HEK293T (cell line): ENCODE measurements around the gene CYP27C1.
A peak's percentile ranks its signal among the peaks of the same experiment; 100 is the strongest.
"Not testable (repeated sequence)": the region's sequence is repeated elsewhere in the genome, so short reads cannot be mapped to it uniquely, and the experiment has no call there.

ENCODE experiments used
- CTCF ChIA-PET: fragments of 350-600 bp; formaldehyde crosslinking; extraction: SDS; loops from one replicate; lab custom pipeline; 2021; ENCODE audit warnings: antibody characterized with exemption, inconsistent platforms; lab: Yijun Ruan, JAX
- POLR2A ChIA-PET: fragments of 350-600 bp; formaldehyde crosslinking; extraction: SDS; loops from one replicate; lab custom pipeline; 2020; ENCODE audit warnings: antibody characterized with exemption, inconsistent platforms; lab: Yijun Ruan, JAX
- DNase-seq: peaks from one replicate; pipeline ENCODE4 v3.0.0; 2012; ENCODE audit warnings: mixed read lengths; ENCODE audit errors: extremely low spot score
- ARNT ChIP-seq: fragments of 450-650 bp; IDR thresholded peaks from 2 replicates; pipeline ENCODE4 v1.6.1; 2017; ENCODE audit warnings: mild to moderate bottlenecking
- BHLHE40 ChIP-seq: fragments of 450-650 bp; IDR thresholded peaks from 2 replicates; pipeline ENCODE4 v1.6.1; 2016; ENCODE audit warnings: mild to moderate bottlenecking, moderate library complexity, borderline replicate concordance
- CTBP1 ChIP-seq: fragments of 450-650 bp; IDR thresholded peaks from 2 replicates; pipeline ENCODE4 v1.6.1; 2016; ENCODE audit warnings: borderline replicate concordance
- ELF4 ChIP-seq: fragments of 450-650 bp; IDR thresholded peaks from 2 replicates; pipeline ENCODE4 v1.6.1; 2017; ENCODE audit warnings: antibody characterized with exemption
- FOXA1 ChIP-seq: fragments of 450-650 bp; IDR thresholded peaks from 2 replicates; pipeline ENCODE4 v1.6.1; 2016; ENCODE audit warnings: mild to moderate bottlenecking
- FOXK2 ChIP-seq: fragments of 450-650 bp; IDR thresholded peaks from 2 replicates; pipeline ENCODE4 v1.6.1; 2016; ENCODE audit warnings: mild to moderate bottlenecking
- FOXM1 ChIP-seq: fragments of 450-650 bp; IDR thresholded peaks from 2 replicates; pipeline ENCODE4 v1.6.1; 2017; ENCODE audit warnings: mild to moderate bottlenecking, borderline replicate concordance
- HDGF ChIP-seq: fragments of 450-650 bp; IDR thresholded peaks from 2 replicates; pipeline ENCODE4 v1.6.1; 2017; ENCODE audit warnings: antibody characterized with exemption, borderline replicate concordance
- L3MBTL2 ChIP-seq: fragments of 450-650 bp; conservative IDR thresholded peaks from 2 replicates; pipeline ENCODE4 v1.6.1; 2016; ENCODE audit warnings: mild to moderate bottlenecking
- LEF1 ChIP-seq: fragments of 450-650 bp; IDR thresholded peaks from 2 replicates; pipeline ENCODE4 v1.6.1; 2017; ENCODE audit warnings: mild to moderate bottlenecking, borderline replicate concordance
- NFRKB ChIP-seq: fragments of 450-650 bp; IDR thresholded peaks from 2 replicates; pipeline ENCODE4 v1.6.1; 2016; ENCODE audit warnings: mild to moderate bottlenecking, moderate library complexity
- PKNOX1 ChIP-seq: fragments of 450-650 bp; IDR thresholded peaks from 2 replicates; pipeline ENCODE4 v1.6.1; 2016
- SP1 ChIP-seq: fragments of 450-650 bp; IDR thresholded peaks from 2 replicates; pipeline ENCODE4 v1.6.1; 2017
- SUZ12 ChIP-seq: fragments of 450-650 bp; IDR thresholded peaks from 2 replicates; pipeline ENCODE4 v1.6.1; 2016; ENCODE audit warnings: mild to moderate bottlenecking
- TARDBP ChIP-seq: fragments of 450-650 bp; IDR thresholded peaks from 2 replicates; pipeline ENCODE4 v1.6.1; 2016
- ZNF384 ChIP-seq: fragments of 450-650 bp; IDR thresholded peaks from 2 replicates; pipeline ENCODE4 v1.6.1; 2016

CYP27C1 gene

GRCh38 chr2:127225186-127225960, 5.3 kb upstream of the CYP27C1 start:
- no peak for DNase-seq
- TF ChIP-seq CTBP1 (no peak), ARNT (no peak), BHLHE40 (no peak), ELF4 (no peak), PKNOX1 (no peak), ZNF384 (no peak)
- CTCF ChIA-PET: interaction anchor here (0.6 kb wide), 1 partner anchor 157 kb away, joined by 3 read pairs; no protein-coding TSS in a partner anchor
- POLR2A ChIA-PET: interaction anchor here (1.0 kb wide), 2 partner anchors 69 to 301 kb away, joined by 4 to 5 read pairs; partner anchors contain the start of genes ERCC3 and IWS1

DNA sequence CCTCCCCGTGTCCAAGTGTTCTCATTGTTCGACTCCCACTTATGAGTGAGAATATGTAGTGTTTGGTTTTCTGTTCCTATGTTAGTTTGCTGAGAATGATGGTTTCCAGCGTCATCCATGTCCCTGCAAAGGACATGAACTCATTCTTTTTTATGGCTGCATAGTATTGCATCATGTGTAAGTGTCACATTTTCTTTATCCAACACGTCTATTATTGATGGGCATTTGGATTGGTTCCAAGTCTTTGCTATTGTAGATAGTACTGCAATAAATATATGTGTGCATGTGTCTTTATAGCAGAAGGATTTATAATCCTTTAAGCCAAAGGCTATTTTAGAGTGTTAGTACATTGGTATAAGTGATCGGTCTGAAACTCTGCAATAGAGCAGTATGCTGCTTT, 4.0 kb upstream of the CYP27C1 start:
- DNase-seq, CTCF ChIA-PET, POLR2A ChIA-PET: not testable (repeated sequence)
- TF ChIP-seq CTBP1 (0 out of 2 replicates have a peak, but pooled peaks have one; percentile 25), PKNOX1 (peak; percentile 88)

GRCh38 chr2:127220768-127221527, 849 bp upstream of the CYP27C1 start:
- ChIA-PET CTCF (no interaction called here), POLR2A (interaction anchor here (1.5 kb wide), 1 partner anchor 74 kb away, joined by 3 read pairs; no protein-coding TSS in a partner anchor)
- peak; percentile 48 for DNase-seq
- TF ChIP-seq ZNF384: peak; percentile 51; the same call in 1 of the 2 replicates
- TF ChIP-seq ARNT: no peak
- TF ChIP-seq SUZ12: no peak
- TF ChIP-seq L3MBTL2: peak; percentile 61; the same call in 1 of the 2 replicates

DNA sequence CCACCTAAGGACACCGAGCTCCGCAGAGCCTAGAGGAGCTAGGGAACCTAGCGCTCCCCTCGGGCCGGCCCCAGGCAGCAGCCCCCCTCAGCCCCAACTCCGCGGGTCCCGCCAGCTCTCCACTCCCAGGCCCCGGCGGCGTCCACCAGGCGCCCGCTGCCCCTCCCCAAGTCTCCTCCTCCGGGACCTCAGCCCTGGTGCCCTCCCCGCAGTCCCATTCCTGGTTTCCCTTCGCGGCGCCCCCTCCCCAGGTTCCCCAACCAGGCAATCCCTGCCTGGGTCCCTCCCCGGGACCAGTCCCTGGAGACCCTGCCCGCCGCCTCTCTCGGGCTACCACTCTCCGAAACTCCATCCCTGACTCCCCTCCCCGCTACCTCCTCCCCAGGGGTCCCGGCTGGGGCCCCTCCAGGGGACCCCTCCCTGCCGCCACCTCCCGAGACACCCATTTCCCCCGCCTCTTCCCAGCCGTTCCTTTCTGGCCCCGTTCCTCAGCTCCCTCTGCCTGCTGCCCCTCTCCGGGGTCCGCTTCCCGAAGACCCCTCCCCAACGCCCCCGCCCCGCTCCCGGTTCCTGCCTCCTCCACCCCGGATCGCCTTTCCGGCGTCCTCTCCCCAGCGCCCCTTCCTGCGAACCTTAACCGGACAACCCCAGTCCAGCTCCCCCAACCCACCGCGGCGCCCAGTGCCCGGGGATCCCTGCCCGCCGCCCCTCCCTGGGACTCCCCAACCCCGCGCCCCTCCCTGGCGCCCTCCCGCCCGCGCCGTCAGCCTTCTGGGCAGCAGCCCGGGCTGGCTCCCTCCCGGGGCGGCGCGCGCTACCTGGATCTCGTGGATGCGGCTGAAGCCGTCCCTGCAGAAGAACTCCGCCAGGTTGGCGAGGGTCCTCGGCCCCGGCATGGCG, 678 bp downstream of the CYP27C1 start:
- ChIA-PET CTCF (no interaction called here), POLR2A (interaction anchor here (1.0 kb wide), 1 partner anchor 75 kb away, joined by 4 read pairs; the partner anchor contains the start of gene ERCC3)
- no peak for TF ChIP-seq ELF4
- peak; percentile 49 for DNase-seq

DNA sequence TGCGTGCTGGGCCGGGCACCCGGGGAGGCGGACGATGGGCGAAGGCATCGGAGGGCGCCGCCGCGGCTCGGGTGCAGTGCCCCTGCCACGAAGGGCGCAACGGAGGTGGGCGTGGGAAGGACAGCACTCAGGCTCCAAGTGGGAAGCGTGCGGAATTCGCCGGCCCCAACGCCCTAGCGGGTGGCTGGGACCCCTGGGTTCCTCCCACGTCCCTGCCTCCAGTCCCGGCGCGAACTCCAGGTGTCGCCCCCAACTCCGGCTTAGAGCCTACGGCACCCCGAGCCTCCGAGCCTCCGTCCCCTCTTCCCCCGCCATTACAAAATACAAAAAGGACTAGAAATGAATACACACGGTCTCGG, 1.3 kb downstream of the CYP27C1 start:
- ChIA-PET POLR2A (interaction anchor here (1.0 kb wide), 1 partner anchor 75 kb away, joined by 4 read pairs; the partner anchor contains the start of gene ERCC3), CTCF (no interaction called here)
- no peak for DNase-seq
- TF ChIP-seq FOXM1: no peak
- no peak for TF ChIP-seq FOXA1
- no peak for TF ChIP-seq ELF4
- no peak for TF ChIP-seq BHLHE40
- no peak for TF ChIP-seq SP1
- no peak for TF ChIP-seq ARNT
- no peak for TF ChIP-seq ZNF384
- no peak for TF ChIP-seq NFRKB
- TF ChIP-seq FOXK2: no peak
- no peak for TF ChIP-seq CTBP1
- no peak for TF ChIP-seq TARDBP
- no peak for TF ChIP-seq SUZ12
- TF ChIP-seq LEF1: no peak
- no peak for TF ChIP-seq HDGF
- no peak for TF ChIP-seq PKNOX1
